HG03520 (cell line): ENCODE measurements around the gene TBL3.
"Not testable (repeated sequence)": the region's sequence is repeated elsewhere in the genome, so short reads cannot be mapped to it uniquely, and the experiment has no call there.

Experiments used
- ATAC-seq: cut with Tn5 transposase; IDR thresholded peaks from one replicate; pipeline ENCODE4 v1.9.1; 2021; ENCODE audit warnings: mild to moderate bottlenecking, moderate library complexity; ENCODE audit not compliant: unreplicated experiment

TBL3 gene

GRCh38 chr16:1998852-1999801 lies 27.3 kb downstream of the TBL3 start:
- no peak for ATAC-seq

DNA sequence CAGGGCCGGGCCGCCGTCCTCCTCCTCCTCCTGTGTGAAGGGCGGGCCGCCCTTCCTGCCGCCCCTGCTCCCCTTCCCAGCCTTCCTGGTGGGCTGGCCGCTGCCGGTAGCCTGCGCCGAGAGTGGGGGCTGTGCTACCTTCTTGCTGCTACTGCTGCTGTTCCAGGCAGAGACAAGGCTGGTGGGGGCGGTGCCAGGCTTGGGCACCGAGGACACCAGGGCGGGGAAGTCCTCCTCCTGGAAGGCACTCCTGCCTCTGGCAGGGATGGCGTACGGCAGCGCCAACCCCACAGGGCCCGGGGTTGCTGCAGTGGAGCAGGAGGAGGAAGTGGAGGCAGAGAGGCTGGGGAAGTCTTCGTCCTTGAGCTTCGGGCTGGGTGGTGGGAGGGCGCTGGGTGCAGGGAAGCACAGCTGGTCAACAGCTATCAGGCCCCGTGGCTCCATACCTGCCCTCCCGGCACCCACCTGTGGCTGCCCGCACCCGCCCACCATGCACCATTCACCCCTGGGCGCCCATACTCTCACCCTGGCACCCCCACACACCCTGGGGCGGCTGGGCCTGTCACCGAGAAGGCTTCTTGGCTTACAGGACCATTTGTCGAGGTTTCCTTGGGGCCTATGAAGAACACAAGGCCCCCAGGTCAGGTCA lies 28.1 kb downstream of the TBL3 start:
- no peak for ATAC-seq

DNA sequence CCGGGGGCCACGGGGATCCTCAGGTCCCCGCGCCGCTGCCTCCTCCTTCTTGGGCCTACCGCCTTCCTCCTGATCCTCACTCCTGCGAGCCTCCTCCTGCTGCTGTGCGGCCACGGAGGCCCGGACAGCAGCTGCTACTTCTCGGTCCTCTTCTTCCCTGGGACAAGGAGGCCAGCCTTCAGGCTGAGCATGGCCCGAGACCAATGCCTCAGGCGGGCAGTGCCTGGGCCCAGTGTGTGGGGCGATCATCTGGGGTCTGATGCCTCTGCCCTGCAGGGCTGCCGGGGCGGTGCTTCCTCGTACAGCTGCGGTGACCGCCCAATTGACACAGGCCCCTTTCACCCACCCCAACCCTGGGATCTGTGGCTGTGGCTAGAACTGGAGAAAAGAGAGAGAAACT lies 29.2 kb downstream of the TBL3 start:
- ATAC-seq: no peak

DNA sequence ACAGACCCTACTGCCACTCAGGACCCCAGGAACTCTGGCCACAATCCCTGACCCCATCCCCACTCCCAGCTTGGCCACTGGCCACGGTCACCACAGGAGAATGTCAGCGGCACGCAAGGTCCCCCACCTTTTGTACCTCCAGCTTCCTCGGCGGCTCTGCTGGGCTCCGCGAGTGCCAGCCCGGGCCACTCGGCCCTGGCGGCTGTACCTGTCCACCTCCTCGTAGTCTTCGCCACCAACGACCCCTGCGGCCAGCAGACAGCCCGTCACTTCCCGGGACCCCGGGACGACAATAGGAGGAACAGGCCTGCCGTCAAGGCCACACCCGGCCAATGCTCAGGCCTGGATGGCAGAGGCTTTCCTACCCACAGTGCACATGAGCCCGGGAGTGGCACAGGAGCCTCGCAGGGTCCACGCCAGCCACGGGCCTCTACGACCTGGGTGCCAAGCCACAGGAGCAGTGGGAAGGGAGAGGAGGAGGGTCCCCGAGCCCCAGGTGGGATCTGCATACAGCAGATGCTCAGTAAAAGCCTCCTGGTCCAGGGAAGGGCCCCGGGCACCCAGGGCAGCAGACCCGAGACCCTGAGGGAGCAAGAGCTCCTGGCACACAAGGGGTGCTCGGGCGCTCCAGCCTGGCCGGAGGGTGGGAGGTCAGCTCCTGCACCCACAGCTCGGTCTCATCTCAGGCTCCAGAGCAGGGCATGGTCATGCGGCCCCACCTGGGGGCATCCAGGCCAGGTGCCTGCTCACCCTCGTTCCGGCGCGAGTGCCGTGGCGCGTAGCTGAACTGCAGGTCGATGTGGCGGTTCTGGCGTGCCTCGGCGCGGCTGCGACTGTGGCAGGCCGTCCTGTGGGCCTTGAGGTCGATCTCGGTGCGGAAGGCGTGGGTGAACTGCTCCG lies 29.9 kb downstream of the TBL3 start:
- ATAC-seq: no peak

DNA sequence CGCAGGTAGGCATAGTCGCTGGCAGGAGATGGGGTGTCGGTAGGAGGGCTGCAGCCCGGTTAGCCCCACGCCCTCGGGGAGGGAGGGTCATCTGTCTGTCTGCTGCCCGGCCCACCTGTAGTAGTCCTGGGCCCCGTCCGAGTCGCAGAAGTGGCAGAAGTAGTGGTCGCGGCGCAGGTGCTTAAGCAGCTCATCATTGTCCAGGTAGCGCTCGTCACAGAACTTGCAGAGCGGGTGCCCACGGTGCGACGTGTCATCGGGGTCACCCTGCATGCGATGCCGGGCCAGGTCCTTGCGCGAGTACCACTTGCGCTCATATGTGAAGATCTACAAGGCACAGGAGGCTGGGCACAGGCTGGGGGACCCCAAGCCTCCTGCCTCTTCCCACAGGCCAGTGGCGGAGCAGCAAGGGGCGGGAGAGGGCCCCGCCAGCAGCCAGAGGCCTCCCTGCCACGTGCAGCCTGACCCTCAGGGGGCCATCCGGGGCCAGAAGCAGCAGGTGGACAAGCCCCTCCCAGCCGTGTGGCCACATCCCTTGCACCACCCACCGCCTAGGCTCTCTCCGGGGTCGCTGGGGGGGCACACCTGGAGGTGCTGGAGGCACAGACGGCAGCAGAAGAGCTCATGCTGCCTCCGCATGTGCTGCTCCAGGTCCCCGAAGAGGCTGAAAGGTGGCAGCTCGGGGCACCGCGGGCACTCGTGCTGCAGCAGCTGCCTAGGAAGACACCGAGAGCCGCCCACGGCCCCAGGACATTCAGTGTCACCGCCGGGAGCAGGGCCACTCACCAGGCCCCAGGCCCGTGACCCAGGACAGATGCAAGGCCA lies 30.8 kb downstream of the TBL3 start:
- no peak for ATAC-seq

GRCh38 chr16:2003231-2003826 lies 31.5 kb downstream of the TBL3 start:
- no peak for ATAC-seq

GRCh38 chr16:2003827-2004641 lies 32.2 kb downstream of the TBL3 start:
- no peak for ATAC-seq

- ATAC-seq: no peak
Measured at GRCh38 chr16:2004795-2005517, 33.1 kb downstream of the TBL3 start.

DNA sequence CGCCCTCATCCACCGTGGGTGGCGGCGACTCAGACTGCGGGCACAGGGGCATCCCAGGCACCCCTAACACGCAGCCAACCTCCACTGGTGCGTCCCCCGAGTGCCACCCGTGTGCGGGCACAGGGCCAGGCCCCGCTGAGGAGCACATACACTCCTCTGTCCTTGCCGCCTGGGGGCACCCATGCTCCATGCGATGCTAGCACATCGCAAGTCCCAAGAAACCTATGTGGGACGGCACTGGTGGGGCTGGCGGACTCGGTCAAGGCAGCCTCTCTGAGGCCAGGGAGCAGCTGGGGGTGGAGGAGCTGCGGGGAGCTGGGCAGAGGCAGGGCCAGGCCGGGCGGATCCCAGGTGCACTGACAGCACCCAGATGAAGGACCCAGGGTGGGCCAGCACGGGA lies 33.8 kb downstream of the TBL3 start:
- ATAC-seq: no peak

DNA sequence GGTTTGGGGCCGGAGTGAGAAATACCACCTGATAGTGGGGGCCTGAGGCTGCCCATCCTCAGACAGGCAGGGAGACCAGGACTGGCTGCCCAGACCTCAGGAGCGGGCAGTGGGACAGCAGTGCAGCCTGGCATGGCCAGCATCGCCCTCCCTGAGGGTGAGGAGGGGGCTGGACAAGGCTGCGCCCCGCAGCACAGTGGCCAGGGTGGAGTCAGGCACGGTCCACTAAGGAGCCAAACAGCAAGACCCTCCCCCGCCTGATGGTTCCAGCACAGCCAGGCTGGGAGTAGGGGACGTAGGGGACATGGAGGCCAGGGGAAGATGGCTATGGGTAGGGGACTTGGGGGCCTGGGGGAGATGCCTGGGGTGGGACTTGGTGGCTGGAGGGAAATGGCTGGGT lies 34.5 kb downstream of the TBL3 start:
- ATAC-seq: no peak

- no peak for ATAC-seq
Measured at GRCh38 chr16:2007081-2007836, 35.4 kb downstream of the TBL3 start.

- no peak for ATAC-seq
Measured at GRCh38 chr16:2008009-2008526, 36.2 kb downstream of the TBL3 start.

GRCh38 chr16:2008631-2009163 lies 36.8 kb downstream of the TBL3 start:
- no peak for ATAC-seq

DNA sequence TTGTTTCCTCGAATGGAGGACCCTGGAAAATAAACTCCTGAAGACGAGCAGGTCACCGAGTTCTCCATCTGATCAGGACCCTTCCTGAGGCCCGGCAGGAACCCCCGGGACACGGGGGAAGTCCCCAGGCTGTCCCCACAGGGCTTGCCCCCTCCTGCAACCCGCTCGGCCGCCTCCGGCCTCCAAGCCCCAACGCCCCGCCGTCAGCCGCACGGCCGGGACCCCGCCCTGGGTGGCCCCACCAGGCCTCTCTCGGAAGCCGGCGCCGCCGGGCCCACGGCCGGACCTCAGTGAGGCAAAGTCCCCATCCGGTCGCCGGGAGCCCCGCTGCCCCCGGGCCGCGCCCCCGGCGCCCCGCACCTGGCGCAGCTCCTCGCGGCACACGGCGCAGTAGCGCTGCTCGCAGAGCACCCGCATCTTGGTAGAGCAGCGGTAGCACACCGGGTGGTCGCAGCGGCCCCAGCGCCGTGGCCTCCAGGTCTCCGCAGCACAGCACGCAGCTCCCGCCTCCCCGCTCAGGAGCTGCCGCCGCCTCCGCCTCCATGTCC lies 37.4 kb downstream of the TBL3 start:
- ATAC-seq: peak; percentile 21

GRCh38 chr16:2009791-2010510 lies 38.1 kb downstream of the TBL3 start, which contains the start of gene ZNF598:
Gene ZNF598, minus strand, starts transcription at chr16:2009821.
- peak; percentile 70 for ATAC-seq

DNA sequence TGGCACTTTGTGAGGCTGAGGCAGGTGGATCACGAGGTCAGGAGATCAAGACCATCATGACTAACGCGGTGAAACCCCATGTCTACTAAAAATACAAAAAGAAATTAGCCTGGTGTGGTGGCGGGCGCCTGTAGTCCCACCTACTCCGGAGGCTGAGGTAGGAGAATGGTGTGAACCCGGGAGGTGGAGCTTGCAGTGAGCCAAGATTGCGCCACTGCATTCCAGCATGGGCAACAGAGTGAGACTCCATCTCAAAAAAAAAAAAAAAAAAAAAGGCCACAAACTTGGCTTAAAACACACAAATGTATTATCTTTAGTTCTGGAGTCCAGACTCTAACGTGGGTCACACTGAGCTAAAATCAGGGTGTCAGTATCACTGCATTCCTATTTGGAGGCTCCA lies 39.9 kb downstream of the TBL3 start:
- ATAC-seq: not testable (repeated sequence)
